ENCODE data around the gene HDGF.
A peak's percentile ranks its signal among the peaks of the same experiment; 100 is the strongest.

Gene HDGF

DNA sequence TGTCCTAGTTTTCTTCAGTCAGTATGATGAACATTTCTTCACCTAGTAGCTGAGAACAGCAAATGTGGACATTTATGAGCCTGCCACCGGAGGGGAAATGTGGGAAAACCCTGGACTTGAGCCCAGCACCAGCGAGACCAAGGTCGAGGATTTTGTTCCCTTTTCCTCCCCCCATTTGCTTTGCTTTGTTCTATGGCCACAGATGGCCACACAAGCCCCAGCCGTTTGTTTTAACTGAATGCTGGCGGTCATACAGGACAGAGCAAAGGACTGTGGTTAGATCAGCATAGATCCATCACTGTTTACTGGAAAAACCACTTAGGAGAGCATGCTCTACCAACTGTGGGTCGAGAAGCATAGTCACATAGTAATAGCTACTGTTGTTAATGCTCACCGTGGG lies 44.3 kb upstream of the HDGF start:
- Histone ChIP-seq H3K9me3 (ENCODE audit: control insufficient read depth, insufficient read depth, low read length) (no peaks in the 10 kb centered on the region), H3K36me3 (ENCODE audit: control insufficient read depth, low read length) (peaks cover 91% of the 10 kb centered on the region), H3K4me1 (ENCODE audit: control insufficient read depth, low read length) (peaks cover 28% of the 10 kb centered on the region), H3K4me3 (ENCODE audit: low read length) (0 out of 2 replicates have a peak overlapping the region, but pooled peaks have one; percentile 7), H3K9me2 (replicated peaks; ENCODE audit: control insufficient read depth, low read length) (no peaks in the 10 kb centered on the region), H3F3A (ENCODE audit: control insufficient read depth, insufficient read depth) (peaks cover 10% of the 10 kb centered on the region), H3K27me3 (ENCODE audit: control insufficient read depth, low read length) (no peaks in the 10 kb centered on the region), H3K27ac (ENCODE audit: low read depth, low read length) (no peak overlapping the region), H4K20me1 (ENCODE audit: control insufficient read depth, insufficient read depth, low read depth, low read length) (no peaks in the 10 kb centered on the region; the same call in 1 of the 2 replicates), H3K79me2 (ENCODE audit: control insufficient read depth, low read length) (no peaks in the 10 kb centered on the region), H3K4me2 (ENCODE audit: low read length) (peak overlapping the region; percentile 31; the same call in 1 of the 2 replicates)
- TF ChIP-seq EZH2phosphoT487 (IDR thresholded peaks at IDR 0.05; ENCODE audit: borderline replicate concordance, low read length) (no peak), CTCF (IDR thresholded peaks at IDR 0.05; ENCODE audit: low read depth, low read length, poor library complexity, severe bottlenecking) (no peak)

DNA sequence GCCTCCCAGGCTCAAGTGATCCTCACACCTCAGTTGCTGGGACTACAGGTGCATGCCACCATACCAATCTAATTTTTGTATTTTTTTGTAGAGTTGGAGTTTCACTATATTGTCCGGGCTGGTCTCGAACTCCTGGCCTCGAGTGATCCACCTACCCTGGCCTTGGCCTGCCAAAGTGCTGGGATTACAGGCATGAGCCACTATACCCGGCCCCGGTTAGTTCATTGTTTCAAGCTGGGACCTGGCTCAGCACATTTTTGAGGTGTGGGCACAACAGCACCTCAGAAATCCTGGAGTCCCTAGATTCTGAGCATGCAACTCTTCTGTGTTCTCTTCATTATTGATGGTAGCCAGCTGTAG lies 43.9 kb upstream of the HDGF start:
- Histone ChIP-seq H3K4me3 (ENCODE audit: low read length) (no peak overlapping the region), H3K4me2 (ENCODE audit: low read length) (no peak overlapping the region), H4K20me1 (ENCODE audit: control insufficient read depth, insufficient read depth, low read depth, low read length) (no peaks in the 10 kb centered on the region; the same call in 1 of the 2 replicates), H3K9me2 (replicated peaks; ENCODE audit: control insufficient read depth, low read length) (no peaks in the 10 kb centered on the region), H3K27me3 (ENCODE audit: control insufficient read depth, low read length) (no peaks in the 10 kb centered on the region), H3K79me2 (ENCODE audit: control insufficient read depth, low read length) (no peaks in the 10 kb centered on the region), H3K9me3 (ENCODE audit: control insufficient read depth, insufficient read depth, low read length) (no peaks in the 10 kb centered on the region), H3F3A (ENCODE audit: control insufficient read depth, insufficient read depth) (peaks cover 10% of the 10 kb centered on the region), H3K4me1 (ENCODE audit: control insufficient read depth, low read length) (peaks cover 28% of the 10 kb centered on the region), H3K27ac (ENCODE audit: low read depth, low read length) (no peak overlapping the region), H3K36me3 (ENCODE audit: control insufficient read depth, low read length) (peaks cover 88% of the 10 kb centered on the region)
- no peak for TF ChIP-seq CTCF (IDR thresholded peaks at IDR 0.05; ENCODE audit: low read depth, low read length, poor library complexity, severe bottlenecking)
- no peak for TF ChIP-seq EZH2phosphoT487 (IDR thresholded peaks at IDR 0.05; ENCODE audit: borderline replicate concordance, low read length)

DNA sequence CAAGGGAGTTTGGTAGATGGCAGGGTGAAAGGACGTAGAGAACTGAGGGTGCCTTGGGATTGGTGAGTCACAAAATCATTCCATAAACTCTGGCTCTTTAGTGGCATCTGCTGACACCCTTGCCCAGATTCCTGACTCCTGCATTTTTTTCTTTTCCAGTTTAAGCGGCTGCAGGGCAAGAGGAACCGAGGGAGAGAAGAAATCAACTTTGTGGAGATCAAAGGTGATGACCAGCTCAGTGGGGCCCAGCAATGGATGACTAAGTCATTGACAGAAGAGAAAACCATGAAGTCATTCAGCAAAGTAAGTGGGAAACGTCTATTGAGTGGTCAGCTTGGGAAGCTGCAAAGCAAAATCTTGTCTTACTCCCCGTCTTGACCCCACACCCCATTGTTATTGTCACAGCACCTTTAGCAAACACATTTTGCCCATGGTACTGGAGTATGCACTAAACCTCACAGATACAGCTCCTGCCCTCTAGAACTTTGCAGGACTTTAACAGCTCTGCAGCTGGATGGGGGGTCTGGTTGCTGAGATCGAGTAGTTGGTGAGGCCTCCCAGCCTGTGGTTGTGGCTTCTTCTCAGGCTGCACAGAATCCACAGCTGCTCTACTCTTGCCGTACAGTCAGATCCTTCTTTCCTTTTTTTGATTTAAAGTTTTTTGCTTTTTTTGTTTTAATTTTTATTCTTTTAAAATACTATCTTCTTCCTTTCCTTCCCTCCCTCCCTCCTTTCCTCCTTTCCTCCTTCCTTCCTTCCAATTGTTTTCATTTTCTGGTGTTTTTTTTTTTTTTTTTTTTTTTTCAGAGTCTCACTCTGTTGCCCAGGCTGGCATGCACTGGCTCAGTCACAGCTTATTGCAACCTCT lies 43.3 kb upstream of the HDGF start:
- Histone ChIP-seq H3K4me2 (ENCODE audit: low read length) (no peak overlapping the region), H3K27ac (ENCODE audit: low read depth, low read length) (no peak overlapping the region), H3K27me3 (ENCODE audit: control insufficient read depth, low read length) (no peaks in the 10 kb centered on the region), H3F3A (ENCODE audit: control insufficient read depth, insufficient read depth) (peaks cover 10% of the 10 kb centered on the region), H4K20me1 (ENCODE audit: control insufficient read depth, insufficient read depth, low read depth, low read length) (no peaks in the 10 kb centered on the region; the same call in 1 of the 2 replicates), H3K9me2 (replicated peaks; ENCODE audit: control insufficient read depth, low read length) (no peaks in the 10 kb centered on the region), H3K4me1 (ENCODE audit: control insufficient read depth, low read length) (peaks cover 28% of the 10 kb centered on the region), H3K36me3 (ENCODE audit: control insufficient read depth, low read length) (peaks cover 88% of the 10 kb centered on the region), H3K4me3 (ENCODE audit: low read length) (no peak overlapping the region), H3K79me2 (ENCODE audit: control insufficient read depth, low read length) (peaks cover 5% of the 10 kb centered on the region; the same call in 1 of the 2 replicates), H3K9me3 (ENCODE audit: control insufficient read depth, insufficient read depth, low read length) (no peaks in the 10 kb centered on the region)
- no peak for TF ChIP-seq CTCF (IDR thresholded peaks at IDR 0.05; ENCODE audit: low read depth, low read length, poor library complexity, severe bottlenecking)
- TF ChIP-seq EZH2phosphoT487 (IDR thresholded peaks at IDR 0.05; ENCODE audit: borderline replicate concordance, low read length), result no peak
